GM19467 (cell line): ENCODE measurements around the gene ARFGAP3.

Experiments used
- ATAC-seq: cut with Tn5 transposase; IDR thresholded peaks from one replicate; pipeline ENCODE4 v1.9.1; 2021; ENCODE audit warnings: mild to moderate bottlenecking, moderate library complexity; ENCODE audit not compliant: unreplicated experiment

ARFGAP3 gene

GRCh38 chr22:42884616-42885375, 27.7 kb upstream of the ARFGAP3 start:
- ATAC-seq: no peak

- no peak for ATAC-seq
Measured at GRCh38 chr22:42883970-42884369, 26.9 kb upstream of the ARFGAP3 start.

GRCh38 chr22:42883121-42883520, 26.0 kb upstream of the ARFGAP3 start:
- ATAC-seq: no peak

GRCh38 chr22:42881982-42882656, 25.0 kb upstream of the ARFGAP3 start:
- ATAC-seq: no peak

- ATAC-seq: no peak
Measured at GRCh38 chr22:42881298-42881697, 24.2 kb upstream of the ARFGAP3 start.

GRCh38 chr22:42880815-42881214, 23.7 kb upstream of the ARFGAP3 start:
- ATAC-seq: no peak

GRCh38 chr22:42879371-42880021, 22.4 kb upstream of the ARFGAP3 start:
- no peak for ATAC-seq

- ATAC-seq: no peak
Measured at GRCh38 chr22:42878561-42879305, 21.7 kb upstream of the ARFGAP3 start.

GRCh38 chr22:42877597-42878340, 20.7 kb upstream of the ARFGAP3 start:
- no peak for ATAC-seq

- no peak for ATAC-seq
Measured at GRCh38 chr22:42877158-42877557, 20.1 kb upstream of the ARFGAP3 start.

GRCh38 chr22:42876041-42876440, 19.0 kb upstream of the ARFGAP3 start:
- ATAC-seq: no peak

GRCh38 chr22:42874010-42874409, 16.9 kb upstream of the ARFGAP3 start:
- no peak for ATAC-seq

GRCh38 chr22:42873356-42873755, 16.3 kb upstream of the ARFGAP3 start:
- ATAC-seq: no peak

GRCh38 chr22:42872821-42873220, 15.7 kb upstream of the ARFGAP3 start:
- ATAC-seq: no peak

GRCh38 chr22:42871146-42872050, 14.3 kb upstream of the ARFGAP3 start:
- no peak for ATAC-seq

GRCh38 chr22:42869888-42870480, 12.9 kb upstream of the ARFGAP3 start:
- ATAC-seq: no peak

- ATAC-seq: no peak
Measured at GRCh38 chr22:42869463-42869862, 12.4 kb upstream of the ARFGAP3 start.

GRCh38 chr22:42868751-42869251, 11.7 kb upstream of the ARFGAP3 start:
- no peak for ATAC-seq

GRCh38 chr22:42866100-42866499, 9.0 kb upstream of the ARFGAP3 start:
- ATAC-seq: no peak
